Fibroblast of lung (primary cell): ENCODE data around the gene CCDC92. TPM values are rescaled to one million over a fixed set of nuclear protein-coding genes. Genes with fewer than 3 reads are reported as not detected.

Experiments
- DNase-seq, 2 donors: peaks; one replicate each; pipeline versions ENCODE4 v3.0.0 to v3.0.0-alpha.2; 2010; ENCODE audit warnings: low read depth in 2 of 2
- H2AFZ ChIP-seq: 2 replicates; pipeline ENCODE4 v1.5.1; 2012; ENCODE audit warnings: low read length, control low read depth, inconsistent platforms
- H3K27ac ChIP-seq: 2 replicates; pipeline ENCODE4 v1.5.1; 2011; ENCODE audit warnings: low read length, control low read depth; ENCODE audit not compliant: insufficient read depth
- H3K27me3 ChIP-seq: 2 replicates; pipeline ENCODE4 v1.5.1; 2011; ENCODE audit warnings: mild to moderate bottlenecking, low read length; ENCODE audit not compliant: control insufficient read depth, insufficient read depth
- H3K36me3 ChIP-seq: 2 replicates; pipeline ENCODE4 v1.5.1; 2011; ENCODE audit warnings: low read length; ENCODE audit not compliant: control insufficient read depth, insufficient read depth
- H3K4me1 ChIP-seq: 2 replicates; pipeline ENCODE4 v1.5.1; 2011; ENCODE audit warnings: low read length; ENCODE audit not compliant: control insufficient read depth, insufficient read depth; ENCODE audit errors: extremely low read depth
- H3K4me2 ChIP-seq: 2 replicates; pipeline ENCODE4 v1.5.1; 2011; ENCODE audit warnings: low read length, control low read depth; ENCODE audit not compliant: insufficient read depth; ENCODE audit errors: extremely low read depth
- H3K4me3 ChIP-seq, 4 experiments: fragments of 200-600 bp in 1 of 4; sonication (generic) in 1 of 4; replicated peaks in 1 of 4; 2 replicates each; pipeline ENCODE4 v1.5.1; 2011 to 2016; ENCODE audit warnings: low read length in 4 of 4, low read depth in 3 of 4, mild to moderate bottlenecking in 3 of 4, control low read depth in 2 of 4, inconsistent platforms in 1 of 4, mixed read lengths in 1 of 4; ENCODE audit not compliant: insufficient read depth in 1 of 4; ENCODE audit errors: control extremely low read depth in 1 of 4
- H3K79me2 ChIP-seq: 2 replicates; pipeline ENCODE4 v1.5.1; 2012; ENCODE audit warnings: mild to moderate bottlenecking, low read length, inconsistent platforms; ENCODE audit not compliant: control insufficient read depth, insufficient read depth
- H3K9ac ChIP-seq: 2 replicates; pipeline ENCODE4 v1.5.1; 2011; ENCODE audit warnings: mild to moderate bottlenecking, low read length, control low read depth; ENCODE audit not compliant: insufficient read depth
- H3K9me3 ChIP-seq: 2 replicates; pipeline ENCODE4 v1.5.1; 2012; ENCODE audit warnings: low read depth, low read length; ENCODE audit not compliant: control insufficient read depth, insufficient read depth
- H4K20me1 ChIP-seq: 2 replicates; pipeline ENCODE4 v1.5.1; 2011; ENCODE audit warnings: low read length; ENCODE audit not compliant: control insufficient read depth, insufficient read depth; ENCODE audit errors: extremely low read depth
- EZH2 ChIP-seq: IDR thresholded peaks from 2 replicates; pipeline ENCODE4 v1.5.1; 2012; ENCODE audit warnings: low read length, control low read depth, mild to moderate bottlenecking; ENCODE audit errors: missing control alignments
- polyA plus RNA-seq, 2 donors: library from polyadenylated mRNA; depleted of rRNA in 1 of 2; stranded (reverse) in 1 of 2; unstranded in 1 of 2; fragments of >200 nt; gene quantifications; 2 replicates each; pipeline ENCODE4 v1.2.1, GENCODE V29; 2011 to 2012; ENCODE audit warnings: missing spikeins in 1 of 2
- total RNA-seq: library from RNA; depleted of rRNA; stranded (reverse); fragments of >200 nt; gene quantifications from 2 replicates; pipeline ENCODE4 v1.2.1, GENCODE V29; 2014
- TF ChIP-seq, protein P1 (sequence below), 2 donors: IDR thresholded peaks in 1 of 2; conservative IDR thresholded peaks in 1 of 2; 1 replicate in 1 of 2; 2 replicates in 1 of 2; pipeline ENCODE4 v1.5.1; 2011 to 2012; ENCODE audit warnings: low read length in 2 of 2, control low read depth in 1 of 2, inconsistent platforms in 1 of 2, low read depth in 1 of 2, mild to moderate bottlenecking in 1 of 2

CCDC92 gene
- total and polyA plus RNA-seq, 2 donors (not counting 1 experiment from before 2014, with no cell fraction given), result 13.2 to 42.3 TPM

DNA sequence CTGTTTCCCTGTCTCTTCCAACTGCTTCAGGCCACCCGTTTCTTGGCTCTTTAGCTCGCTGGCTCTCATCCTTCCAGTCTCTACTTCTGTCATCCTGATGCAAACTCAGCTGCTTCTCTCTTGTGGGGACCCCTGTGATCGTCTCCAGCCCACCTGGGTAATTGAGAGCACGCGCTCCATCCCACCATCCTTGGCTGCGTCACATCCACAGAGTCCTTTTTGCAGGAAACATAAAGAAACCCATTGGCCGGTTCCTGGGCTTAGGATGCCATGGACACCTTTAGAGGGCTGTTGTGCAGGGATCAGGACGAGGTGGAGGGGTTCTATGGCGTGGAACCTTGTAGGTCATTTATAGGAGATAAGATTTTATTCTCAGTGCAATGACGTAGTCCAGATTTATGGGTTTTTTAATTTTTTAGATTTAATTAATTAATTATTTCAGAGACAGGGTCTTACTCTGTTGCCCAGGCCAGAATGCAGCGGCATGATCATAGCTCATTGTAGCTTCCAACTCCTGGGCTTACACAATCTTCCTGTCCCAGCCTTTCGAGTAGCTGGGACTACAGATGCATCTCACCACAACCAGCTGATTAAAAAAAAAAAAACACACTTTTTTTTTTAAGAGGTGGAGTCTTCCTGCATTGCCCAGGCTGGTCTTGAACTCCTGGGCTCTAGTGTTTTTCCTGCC is 82.6 kb downstream of the CCDC92 start:
- TF ChIP-seq EZH2, result no peak
- TF ChIP-seq, protein P1, sequence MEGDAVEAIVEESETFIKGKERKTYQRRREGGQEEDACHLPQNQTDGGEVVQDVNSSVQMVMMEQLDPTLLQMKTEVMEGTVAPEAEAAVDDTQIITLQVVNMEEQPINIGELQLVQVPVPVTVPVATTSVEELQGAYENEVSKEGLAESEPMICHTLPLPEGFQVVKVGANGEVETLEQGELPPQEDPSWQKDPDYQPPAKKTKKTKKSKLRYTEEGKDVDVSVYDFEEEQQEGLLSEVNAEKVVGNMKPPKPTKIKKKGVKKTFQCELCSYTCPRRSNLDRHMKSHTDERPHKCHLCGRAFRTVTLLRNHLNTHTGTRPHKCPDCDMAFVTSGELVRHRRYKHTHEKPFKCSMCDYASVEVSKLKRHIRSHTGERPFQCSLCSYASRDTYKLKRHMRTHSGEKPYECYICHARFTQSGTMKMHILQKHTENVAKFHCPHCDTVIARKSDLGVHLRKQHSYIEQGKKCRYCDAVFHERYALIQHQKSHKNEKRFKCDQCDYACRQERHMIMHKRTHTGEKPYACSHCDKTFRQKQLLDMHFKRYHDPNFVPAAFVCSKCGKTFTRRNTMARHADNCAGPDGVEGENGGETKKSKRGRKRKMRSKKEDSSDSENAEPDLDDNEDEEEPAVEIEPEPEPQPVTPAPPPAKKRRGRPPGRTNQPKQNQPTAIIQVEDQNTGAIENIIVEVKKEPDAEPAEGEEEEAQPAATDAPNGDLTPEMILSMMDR (conservative IDR thresholded peaks at IDR 0.05 in 1 of 2, IDR thresholded peaks at IDR 0.05 in 1 of 2; ENCODE audit: low read depth in 1 of 2, low read length in 2 of 2), result no peak
- H3K27me3 ChIP-seq, result peaks cover 6% of the 10 kb centered on the region
- DNase-seq, result no peak
- H3K79me2 ChIP-seq, result no peaks in the 10 kb centered on the region
- H3K27ac ChIP-seq, result no peak overlapping the region
- H3K4me3 ChIP-seq, result no peak overlapping the region
- H4K20me1 ChIP-seq, result no peaks in the 10 kb centered on the region
- H3K4me2 ChIP-seq, result no peak overlapping the region
- H3K9me3 ChIP-seq, result no peaks in the 10 kb centered on the region
- H3K36me3 ChIP-seq, result no peaks in the 10 kb centered on the region
- no peaks in the 10 kb centered on the region for H3K4me1 ChIP-seq
- no peak overlapping the region for H2AFZ ChIP-seq
- no peak overlapping the region for H3K9ac ChIP-seq

DNA sequence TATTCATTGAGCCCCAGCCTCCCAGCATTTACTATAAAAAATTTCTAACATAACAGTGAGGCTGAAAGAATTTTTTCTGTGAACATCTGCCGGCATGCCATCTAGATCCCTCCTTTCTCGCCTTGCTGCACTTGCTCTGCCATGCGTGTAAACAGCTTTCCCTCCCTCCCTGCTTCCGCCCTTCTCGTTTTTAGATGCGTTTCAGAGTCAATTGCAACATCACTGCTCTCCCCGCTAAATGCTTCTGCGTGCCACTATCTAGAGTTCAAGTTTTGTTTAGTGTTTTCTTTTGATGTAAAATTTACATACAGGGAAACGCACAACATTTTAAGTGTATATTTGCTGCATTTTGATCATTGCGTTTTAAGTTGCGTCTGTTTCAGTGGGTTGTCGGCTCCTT is 83.6 kb downstream of the CCDC92 start:
- TF ChIP-seq, protein P1 (conservative IDR thresholded peaks at IDR 0.05 in 1 of 2, IDR thresholded peaks at IDR 0.05 in 1 of 2; ENCODE audit: low read depth in 1 of 2, low read length in 2 of 2), result no peak
- no peak for TF ChIP-seq EZH2
- H2AFZ ChIP-seq, result no peak overlapping the region
- H3K4me3 ChIP-seq, result no peak overlapping the region
- no peaks in the 10 kb centered on the region for H3K36me3 ChIP-seq
- H3K4me1 ChIP-seq, result no peaks in the 10 kb centered on the region
- no peak for DNase-seq
- no peaks in the 10 kb centered on the region for H3K9me3 ChIP-seq
- H3K4me2 ChIP-seq, result no peak overlapping the region
- H3K9ac ChIP-seq, result no peak overlapping the region
- no peaks in the 10 kb centered on the region for H3K79me2 ChIP-seq
- H3K27ac ChIP-seq, result no peak overlapping the region
- H4K20me1 ChIP-seq, result no peaks in the 10 kb centered on the region
- H3K27me3 ChIP-seq, result peaks cover 6% of the 10 kb centered on the region

DNA sequence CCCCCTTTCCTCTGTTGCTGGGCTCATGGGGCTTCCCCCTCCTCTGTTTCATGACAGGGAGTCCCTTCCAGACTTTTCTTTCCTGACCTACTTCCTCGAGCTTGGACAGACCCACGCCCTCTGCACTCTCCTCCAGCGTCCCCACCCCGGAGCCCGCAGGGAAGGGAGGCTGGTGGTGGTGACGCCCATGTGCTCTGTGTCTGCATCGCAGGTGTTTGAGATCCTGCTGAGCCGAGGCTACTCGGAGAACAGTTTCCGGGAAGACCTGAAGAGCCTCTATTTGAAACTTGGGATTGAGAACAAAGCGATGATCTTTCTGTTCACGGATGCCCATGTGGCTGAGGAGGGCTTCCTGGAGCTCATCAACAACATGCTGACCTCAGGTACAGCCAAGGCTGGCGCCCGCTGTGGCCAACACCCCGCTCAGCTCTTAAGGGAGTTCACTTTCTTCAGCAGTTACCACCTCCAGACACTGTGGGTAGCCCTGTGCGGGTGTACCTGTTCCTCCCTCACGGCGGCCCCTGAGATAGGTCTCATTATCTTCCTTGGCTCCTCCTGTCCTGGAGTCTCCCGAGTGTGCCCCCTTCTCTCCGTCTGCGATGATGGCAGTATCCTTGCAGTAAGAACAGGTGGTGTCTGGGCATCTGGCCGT is 85.6 kb downstream of the CCDC92 start:
- Histone ChIP-seq H3K4me1 (no peaks in the 10 kb centered on the region), H4K20me1 (no peaks in the 10 kb centered on the region), H3K36me3 (no peaks in the 10 kb centered on the region), H3K9ac (no peak overlapping the region), H3K4me3 (no peak overlapping the region), H3K27ac (no peak overlapping the region), H3K9me3 (no peaks in the 10 kb centered on the region), H2AFZ (no peak overlapping the region), H3K27me3 (peaks cover 4% of the 10 kb centered on the region), H3K4me2 (no peak overlapping the region), H3K79me2 (no peaks in the 10 kb centered on the region)
- TF ChIP-seq, protein P1 (conservative IDR thresholded peaks at IDR 0.05 in 1 of 2, IDR thresholded peaks at IDR 0.05 in 1 of 2; ENCODE audit: low read depth in 1 of 2, low read length in 2 of 2), result no peak
- TF ChIP-seq EZH2, result no peak
- no peak for DNase-seq
